Adrenal gland (tissue), 12 donors: ENCODE data around the gene RBM4B. TPM values are rescaled to one million over a fixed set of nuclear protein-coding genes. Genes with fewer than 3 reads are reported as not detected.

ENCODE experiments used
- DNase-seq, 7 donors: peaks; one replicate each; pipeline ENCODE4 v3.0.0-alpha.2; 2019 to 2020
- H3K27ac ChIP-seq, 5 donors: fragments of 200-600 bp; sonication (generic) in 4 of 5; 1 replicate in 3 of 5; 2 replicates in 2 of 5; pipeline versions ENCODE4 v1.5.1 to v1.8.0; 2016 to 2020; ENCODE audit warnings: mild to moderate bottlenecking in 1 of 5
- H3K27me3 ChIP-seq: fragments of 200-600 bp; 2 replicates; pipeline ENCODE4 v1.8.0; 2021
- H3K36me3 ChIP-seq, 2 donors: fragments of 200-600 bp; replicated peaks in 1 of 2; 1 replicate in 1 of 2; 2 replicates in 1 of 2; pipeline versions ENCODE4 v1.5.1 to v1.8.0; 2018 to 2022
- H3K4me1 ChIP-seq, 2 donors: fragments of 200-600 bp; replicated peaks in 1 of 2; 1 replicate in 1 of 2; 2 replicates in 1 of 2; pipeline versions ENCODE4 v1.5.1 to v1.8.0; 2018 to 2021
- H3K4me3 ChIP-seq, 4 donors: fragments of 200-600 bp; sonication (generic) in 3 of 4; one replicate each; pipeline ENCODE4 v1.5.1; 2016 to 2018
- H3K9me3 ChIP-seq, 3 donors: fragments of 200-600 bp; sonication (generic) in 1 of 3; replicated peaks in 1 of 3; 1 replicate in 2 of 3; 2 replicates in 1 of 3; pipeline versions ENCODE4 v1.5.1 to v1.8.0; 2016 to 2021
- CTCF ChIP-seq, 6 experiments: fragments of 450-650 bp in 4 of 6; fragments of 200-600 bp in 2 of 6; sonication (generic) in 1 of 6; IDR thresholded peaks; 1 replicate in 5 of 6; 2 replicates in 1 of 6; pipeline versions ENCODE4 v1.5.1 to v1.8.0; 2016 to 2021; ENCODE audit warnings: antibody characterized with exemption in 6 of 6, mild to moderate bottlenecking in 2 of 6, moderate library complexity in 1 of 6
- POLR2A ChIP-seq, 2 donors: fragments of 450-650 bp; IDR thresholded peaks; one replicate each; pipeline ENCODE4 v1.6.1; 2017; ENCODE audit warnings: antibody characterized with exemption in 2 of 2, mild to moderate bottlenecking in 2 of 2, moderate library complexity in 1 of 2
- WGBS, 4 donors: extraction: QIAGEN DNeasy Blood & Tissue Kit in 2 of 4; methylation state at CpG; one replicate each; pipeline versions ENCODE4 v1.1.5 to v1.1.7; 2013 to 2017; 5-methylcytosine and 5-hydroxymethylcytosine counted together
- intact Hi-C, 2 donors: fragments of 100-400 bp; cut with DNase I; formaldehyde crosslinking; loops; one replicate each; pipeline versions ENCODE4 v1.14.1 to v1.15.0; 2022 to 2023
- polyA plus RNA-seq, 3 donors: library from polyadenylated mRNA; stranded (reverse); fragments of 200-250 nt in 2 of 3; fragments of 350-450 nt in 1 of 3; fragmentation: Illumina TruSeq in 1 of 3; extraction: RNeasy Lipid Tissue Mini Kit (QIAGEN cat#74804) in 1 of 3; gene quantifications; one replicate each; pipeline ENCODE4 v1.2.3, GENCODE V29; 2013 to 2014
- total RNA-seq, 9 donors: library from RNA; depleted of rRNA in 4 of 9; stranded (reverse); fragments of >200 nt in 4 of 9; fragments of 120-200 nt in 1 of 9; fragmentation: NEBNext Ultra II Directional in 1 of 9; extraction: Animal tissue kit (Norgen Biotek cat#: 25700) in 1 of 9; gene quantifications; one replicate each; pipeline versions ENCODE4 v1.1.0 to v1.2.4, GENCODE V29; 2013 to 2023
- donor health status: healthy with polysubstance abuse.
- donor health status: Bipolar disorder and iron deficiency.
- donor health status: DM: yes; HTN: yes; CAD: no.
- donor health status: DM: no; HTN: no; CAD: no.
- donor health status: DM: no; HTN: no; CAD: no.
- donor health status: DM: yes; HTN: yes; CAD: no.

Gene RBM4B
- total and polyA plus RNA-seq, 12 donors, result 9.9 to 40.3 (median 20.6) TPM

GRCh38 chr11:66700337-66700736, 22.6 kb upstream of the RBM4B start:
- 96 to 100% (median 96%) methylated on average over 3 to 15 of the region's 15 CpGs for WGBS, 4 donors
- no peak for DNase-seq
- TF ChIP-seq CTCF (IDR thresholded peaks at IDR 0.05), result no peak
- no peak for TF ChIP-seq POLR2A (IDR thresholded peaks at IDR 0.05)
- Histone ChIP-seq H3K27me3 (no peaks in the 10 kb centered on the region), H3K4me1 (no peaks in the 10 kb centered on the region), H3K36me3 (peaks cover 0 to 25% of the 10 kb centered on the region in 2 donors), H3K27ac (no peak overlapping the region), H3K9me3 (no peaks in the 10 kb centered on the region), H3K4me3 (no peak overlapping the region)
- intact Hi-C loops, result no loop called here

- intact Hi-C loops, result loop anchor here in 1 of 2 donors (10.0 kb wide), 1 partner anchor 276 kb away; the partner anchor contains the start of gene C11orf86
- Histone ChIP-seq H3K9me3 (no peaks in the 10 kb centered on the region), H3K27ac (no peak overlapping the region), H3K4me3 (no peak overlapping the region), H3K36me3 (peaks cover 0 to 21% of the 10 kb centered on the region in 2 donors), H3K27me3 (no peaks in the 10 kb centered on the region), H3K4me1 (peaks cover 3 to 10% of the 10 kb centered on the region in 2 donors)
- TF ChIP-seq POLR2A (IDR thresholded peaks at IDR 0.05), result no peak
- TF ChIP-seq CTCF (IDR thresholded peaks at IDR 0.05), result no peak
- 93 to 98% (median 95%) methylated on average over 9 of the region's 9 CpGs for WGBS, 4 donors
- DNase-seq, result no peak
Observed at GRCh38 chr11:66698491-66698890, 20.8 kb upstream of the RBM4B start.

GRCh38 chr11:66697988-66698387, 20.3 kb upstream of the RBM4B start:
- no peaks in the 10 kb centered on the region for H3K27me3 ChIP-seq
- TF ChIP-seq POLR2A (IDR thresholded peaks at IDR 0.05) (no peak), CTCF (IDR thresholded peaks at IDR 0.05) (no peak)

GRCh38 chr11:66696146-66696545, 18.5 kb upstream of the RBM4B start:
- no peaks in the 10 kb centered on the region for H3K9me3 ChIP-seq
- intact Hi-C loops, result loop anchor here in 1 of 2 donors (10.0 kb wide), 1 partner anchor 279 kb away; the partner anchor contains the start of gene C11orf86
- H3K4me1 ChIP-seq, result peaks cover 3 to 10% of the 10 kb centered on the region in 2 donors
- 85 to 99% (median 93%) methylated on average over 6 to 9 of the region's 9 CpGs for WGBS, 4 donors
- no peak for TF ChIP-seq POLR2A (IDR thresholded peaks at IDR 0.05)
- no peak for TF ChIP-seq CTCF (IDR thresholded peaks at IDR 0.05)
- H3K27me3 ChIP-seq, result no peaks in the 10 kb centered on the region
- no peak for DNase-seq
- no peak overlapping the region for H3K27ac ChIP-seq
- no peak overlapping the region for H3K4me3 ChIP-seq
- H3K36me3 ChIP-seq, result peaks cover 0 to 25% of the 10 kb centered on the region in 2 donors

More at GRCh38 chr11:66697988-66698387, 20.3 kb upstream of the RBM4B start:
- intact Hi-C loops, result loop anchor here in 1 of 2 donors (10.0 kb wide), 1 partner anchor 277 kb away; the partner anchor contains the start of gene C11orf86
- peaks cover 3 to 10% of the 10 kb centered on the region in 2 donors for H3K4me1 ChIP-seq
- no peak for DNase-seq
- 85 to 95% (median 92%) methylated on average over 6 of the region's 6 CpGs for WGBS, 4 donors
- no peaks in the 10 kb centered on the region for H3K9me3 ChIP-seq
- no peak overlapping the region for H3K4me3 ChIP-seq
- peaks cover 0 to 22% of the 10 kb centered on the region in 2 donors for H3K36me3 ChIP-seq
- H3K27ac ChIP-seq, result no peak overlapping the region
